ENCODE data around the gene ZNF565.
A peak's percentile ranks its signal among the peaks of the same experiment; 100 is the strongest.
"Not testable (repeated sequence)": the region's sequence is repeated elsewhere in the genome, so short reads cannot be mapped to it uniquely, and the experiment has no call there.

ZNF565 gene

GRCh38 chr19:36214386-36215275 is at the start of gene ZNF565, which contains the start of gene ZNF146:
Gene ZNF565 (minus strand): TSS chr19:36214665. CDS start chr19:36201985, 12,680 bp downstream.
Gene ZNF146 (plus strand): TSS chr19:36215106. CDS start chr19:36236441, 21,335 bp downstream.
- DNase-seq (ENCODE audit: low read depth) = peak; percentile 98

GRCh38 chr19:36259211-36259610 is 44.7 kb upstream of the ZNF565 start:
- no peak for DNase-seq (ENCODE audit: low read depth)

DNA sequence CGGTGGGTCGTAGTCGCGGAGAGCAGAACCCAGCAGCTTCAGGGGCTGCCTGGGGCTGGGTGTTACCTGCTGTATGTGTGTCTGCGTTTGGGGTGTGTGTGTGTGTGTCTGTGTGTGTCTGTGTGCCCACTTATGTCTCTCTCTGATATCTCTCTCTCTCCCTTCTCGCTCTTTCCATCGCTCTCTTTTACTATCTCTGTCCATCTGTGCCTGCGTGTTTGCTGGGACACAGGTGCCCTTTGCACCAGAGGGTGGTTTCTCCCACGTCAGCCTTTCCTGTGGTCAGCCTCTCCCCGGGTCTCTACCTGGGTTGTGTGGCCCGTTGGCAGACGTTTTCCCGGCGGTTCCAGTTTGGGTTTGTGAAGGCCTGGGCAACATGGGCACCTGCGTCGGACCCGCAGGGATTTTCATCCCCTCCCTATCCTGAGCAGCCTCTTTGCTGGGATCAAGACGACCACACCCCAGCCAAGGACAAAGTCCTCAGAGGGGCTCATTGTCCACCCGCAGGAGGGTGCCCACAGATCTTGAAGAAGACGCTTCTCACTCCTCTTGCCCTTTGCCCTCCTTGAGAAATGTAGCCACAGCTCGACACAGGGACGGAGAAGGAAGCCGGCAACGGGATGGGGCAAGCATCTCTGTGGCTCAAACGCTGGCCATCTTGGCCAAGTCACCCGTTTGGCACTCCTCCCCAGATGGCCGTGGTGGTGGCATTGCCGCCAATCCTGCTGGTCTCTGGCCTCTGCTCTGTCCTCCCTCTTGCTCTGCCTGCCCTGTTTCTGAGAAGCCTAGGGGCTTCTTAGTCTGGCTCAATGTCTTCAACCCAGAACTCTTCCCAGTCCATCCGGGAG is 43.8 kb upstream of the ZNF565 start:
- no peak for DNase-seq (ENCODE audit: low read depth)

- no peak for DNase-seq (ENCODE audit: low read depth)
Observed at GRCh38 chr19:36257520-36257876, 43.0 kb upstream of the ZNF565 start.

GRCh38 chr19:36256853-36257519 is 42.5 kb upstream of the ZNF565 start:
- DNase-seq (ENCODE audit: low read depth) = no peak

GRCh38 chr19:36256064-36256463 is 41.6 kb upstream of the ZNF565 start:
- no peak for DNase-seq (ENCODE audit: low read depth)

DNA sequence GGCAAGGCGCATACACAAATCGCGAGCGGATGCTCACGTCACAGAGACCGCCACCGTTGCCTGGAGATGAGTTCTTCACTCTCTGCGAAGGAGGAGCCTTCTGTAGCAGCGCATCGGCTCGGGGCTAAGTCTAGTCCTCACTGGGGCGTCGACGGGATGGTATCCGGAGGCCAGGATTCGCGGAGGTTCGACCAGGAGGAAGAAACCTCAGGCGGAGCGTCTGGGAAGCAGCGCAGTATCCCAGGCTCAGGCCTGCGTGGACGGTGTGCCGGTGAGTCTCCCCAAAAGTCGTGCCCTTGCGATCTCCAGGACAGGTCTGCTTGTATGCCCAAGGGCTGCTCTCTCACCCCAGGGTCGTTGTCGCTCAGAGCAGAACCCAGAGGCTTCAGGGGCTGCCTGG is 40.9 kb upstream of the ZNF565 start:
- no peak for DNase-seq (ENCODE audit: low read depth)

DNA sequence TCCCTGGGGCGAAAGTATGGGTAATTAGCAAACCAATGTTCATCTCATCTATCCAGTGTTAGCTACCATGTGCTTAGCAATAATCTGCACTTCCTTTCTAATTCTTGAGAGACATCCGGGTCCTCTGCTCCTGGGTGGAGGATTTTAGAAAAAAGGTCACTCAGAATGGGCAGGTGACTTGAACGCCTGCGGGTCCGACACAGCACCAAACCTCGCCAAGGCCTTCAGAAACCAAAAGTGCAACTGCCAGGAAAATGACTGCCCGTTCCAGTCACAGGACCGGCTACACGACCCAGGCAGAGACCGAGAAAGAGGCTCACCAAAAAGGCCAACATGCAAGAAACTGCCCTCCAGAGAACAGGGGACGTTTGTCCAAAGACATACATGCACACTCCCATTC is 40.4 kb upstream of the ZNF565 start:
- no peak for DNase-seq (ENCODE audit: low read depth)

DNA sequence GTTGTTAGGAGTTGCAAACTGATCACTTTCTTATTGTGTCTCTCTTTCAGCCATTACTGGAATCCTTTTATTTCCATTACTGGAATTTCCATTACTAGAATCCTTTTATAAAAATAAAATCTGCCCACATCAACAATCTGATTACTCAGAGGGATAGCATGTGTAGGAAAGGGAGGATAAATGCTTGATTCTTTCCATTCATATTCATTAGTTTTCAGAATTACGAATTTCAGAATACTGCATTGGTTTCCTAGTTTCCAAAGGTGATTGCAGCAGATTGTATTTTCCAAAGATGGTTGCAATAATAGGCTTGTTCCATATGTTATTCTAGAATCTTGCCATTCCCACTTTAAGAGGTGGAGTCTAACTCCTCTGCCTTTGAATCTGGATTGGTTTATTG is 37.6 kb upstream of the ZNF565 start:
- no peak for DNase-seq (ENCODE audit: low read depth)

GRCh38 chr19:36246006-36246481 is 31.6 kb upstream of the ZNF565 start:
- no peak for DNase-seq (ENCODE audit: low read depth)

GRCh38 chr19:36245210-36246005 is 30.9 kb upstream of the ZNF565 start:
- DNase-seq (ENCODE audit: low read depth) = no peak

GRCh38 chr19:36244066-36244465 is 29.6 kb upstream of the ZNF565 start:
- no peak for DNase-seq (ENCODE audit: low read depth)

DNA sequence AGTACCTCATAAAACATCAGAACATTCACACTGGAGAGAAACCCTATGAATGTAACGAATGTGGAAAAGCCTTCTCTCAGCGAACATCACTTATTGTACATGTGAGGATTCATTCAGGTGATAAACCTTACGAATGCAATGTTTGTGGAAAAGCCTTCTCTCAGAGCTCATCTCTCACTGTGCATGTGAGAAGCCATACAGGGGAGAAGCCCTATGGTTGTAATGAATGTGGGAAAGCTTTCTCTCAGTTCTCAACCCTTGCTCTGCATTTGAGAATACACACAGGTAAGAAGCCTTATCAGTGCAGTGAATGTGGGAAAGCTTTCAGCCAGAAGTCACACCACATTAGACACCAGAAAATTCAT is 22.5 kb upstream of the ZNF565 start:
- DNase-seq (ENCODE audit: low read depth) = no peak

- no peak for DNase-seq (ENCODE audit: low read depth)
Observed at GRCh38 chr19:36236304-36236945, 22.0 kb upstream of the ZNF565 start.

- DNase-seq (ENCODE audit: low read depth) = not testable (repeated sequence)
Observed at GRCh38 chr19:36233626-36234025, 19.2 kb upstream of the ZNF565 start.

DNA sequence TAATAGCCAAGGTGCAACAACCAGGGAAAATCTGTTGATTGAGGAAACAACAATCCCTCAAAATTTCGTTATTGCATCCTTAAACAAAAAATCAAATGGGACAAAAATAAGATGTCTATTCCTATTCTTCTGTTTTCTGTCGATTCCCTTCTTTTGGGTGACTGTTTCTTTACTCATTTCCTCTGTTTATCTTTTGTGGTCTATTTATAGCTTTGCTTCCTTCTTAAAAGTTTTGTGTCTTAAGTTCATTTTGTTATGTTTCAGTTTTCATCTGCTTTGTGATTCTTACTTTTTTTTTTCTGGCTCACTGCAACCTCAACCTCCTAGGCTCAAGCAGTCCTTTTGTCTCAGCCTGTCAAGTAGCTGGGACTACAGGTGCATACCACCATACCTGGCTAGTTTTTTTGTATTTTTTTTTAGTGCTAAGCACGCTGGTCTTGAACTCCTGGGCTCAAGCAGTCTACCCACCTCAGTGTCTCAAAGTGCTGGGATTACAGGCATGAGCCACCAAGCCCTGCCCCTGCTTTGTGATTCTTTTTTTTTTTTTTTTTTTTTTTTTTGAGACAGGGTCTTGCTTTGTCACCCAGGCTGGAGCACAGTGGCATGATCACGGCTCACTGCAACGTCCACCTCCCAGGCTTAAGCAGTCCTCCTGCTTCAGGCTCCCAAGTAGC is 10.9 kb upstream of the ZNF565 start:
- no peak for DNase-seq (ENCODE audit: low read depth)

GRCh38 chr19:36222503-36222902 is 8.0 kb upstream of the ZNF565 start:
- no peak for DNase-seq (ENCODE audit: low read depth)

- DNase-seq (ENCODE audit: low read depth) = no peak
Observed at GRCh38 chr19:36221474-36221873, 7.0 kb upstream of the ZNF565 start.

DNA sequence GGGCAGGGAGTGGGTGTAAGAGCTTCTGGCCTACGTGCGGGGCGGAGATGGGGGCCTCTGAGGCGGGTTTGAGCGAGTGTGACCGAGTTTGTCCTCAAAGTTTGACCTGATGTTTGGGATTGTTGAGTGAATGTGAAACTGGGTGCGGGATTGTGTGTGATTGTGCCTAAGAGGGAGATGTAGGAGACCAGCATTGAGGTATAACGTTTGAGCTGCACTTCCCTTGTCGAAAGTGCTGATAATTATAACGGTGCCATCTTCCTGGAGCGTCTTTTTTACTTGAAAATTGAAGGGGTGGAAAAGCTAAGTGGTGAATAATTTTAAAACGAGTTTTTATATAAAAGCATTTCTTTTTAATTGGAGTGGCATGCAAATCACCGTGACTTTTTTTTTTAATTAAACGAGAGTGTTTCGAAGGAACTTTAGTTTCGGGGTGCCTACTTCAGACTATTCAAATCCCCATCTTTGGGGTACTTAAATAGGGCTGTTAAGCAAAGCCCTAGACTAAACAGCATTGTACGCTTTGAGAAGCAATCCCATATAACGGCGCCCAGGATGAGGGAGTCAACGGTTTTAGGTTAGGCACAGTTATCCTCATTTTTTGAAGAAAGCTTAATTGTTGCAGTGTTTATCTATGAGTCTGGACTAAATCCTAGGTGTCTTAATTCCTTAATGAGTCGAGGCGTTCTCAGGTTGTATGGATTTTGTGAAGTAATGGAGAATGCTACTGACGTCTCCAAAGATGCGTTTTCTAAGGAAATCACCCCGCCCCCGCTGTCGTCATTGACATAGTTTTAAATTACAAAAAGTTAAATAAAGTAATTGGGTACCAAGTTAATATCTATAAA is 1.0 kb upstream of the ZNF565 start:
- DNase-seq (ENCODE audit: low read depth) = no peak
